T-cell (primary cell): ENCODE measurements around the gene RNF111. TPM values are rescaled to one million over a fixed set of nuclear protein-coding genes. Genes with fewer than 3 reads are reported as not detected.
A peak's percentile ranks its signal among the peaks of the same experiment; 100 is the strongest.

ENCODE experiments used
- ATAC-seq, 4 experiments: fragments of 200-7000 bp in 3 of 4; fragments of 150-1000 bp in 1 of 4; cut with Tn5 transposase; replicated peaks in 1 of 4; 1 replicate in 3 of 4; 2 replicates in 1 of 4; pipeline ENCODE4 v1.10.0; 2021; ENCODE audit warnings: moderate library complexity in 3 of 4, mild to moderate bottlenecking in 2 of 4, moderate number of reproducible peaks in 1 of 4
- CTCF ChIA-PET, 2 donors: fragments of 300-600 bp; sonication (Branson Sonifier 250); formaldehyde crosslinking; loops; one replicate each; lab custom pipeline; 2022; ENCODE audit warnings: antibody characterized with exemption in 2 of 2; lab: Charles Lee
- POLR2A ChIA-PET, 2 donors: fragments of 300-600 bp; sonication (Branson Sonifier 250); formaldehyde crosslinking; loops; one replicate each; lab custom pipeline; 2022; ENCODE audit warnings: antibody characterized with exemption in 2 of 2; lab: Charles Lee
- DNase-seq, 35 experiments: peaks; one replicate each; pipeline versions ENCODE4 v3.0.0 to v3.0.0-alpha.2; 2013 to 2023
- H3K27ac ChIP-seq: one replicate; pipeline ENCODE4 v1.5.1; 2013; ENCODE audit warnings: low read length
- H3K27me3 ChIP-seq, 2 experiments: replicated peaks in 1 of 2; 1 replicate in 1 of 2; 2 replicates in 1 of 2; pipeline versions ENCODE4 v1.6.1 to v1.7.0; 2013; ENCODE audit warnings: low read length in 1 of 2, mixed read lengths in 1 of 2; ENCODE audit not compliant: control insufficient read depth in 2 of 2, insufficient read depth in 2 of 2; ENCODE audit errors: extremely low read depth in 1 of 2
- H3K36me3 ChIP-seq, 2 donors: 1 replicate in 1 of 2; 2 replicates in 1 of 2; pipeline versions ENCODE4 v1.6.1 to v1.7.0; 2013; ENCODE audit warnings: low read length in 1 of 2; ENCODE audit not compliant: control insufficient read depth in 2 of 2, insufficient read depth in 1 of 2; ENCODE audit errors: extremely low read depth in 1 of 2
- H3K4me1 ChIP-seq, 2 experiments: 1 replicate in 1 of 2; 2 replicates in 1 of 2; pipeline versions ENCODE4 v1.6.1 to v1.7.0; 2013; ENCODE audit warnings: low read length in 2 of 2, mixed read lengths in 1 of 2; ENCODE audit not compliant: insufficient read depth in 2 of 2, control insufficient read depth in 1 of 2; ENCODE audit errors: extremely low read depth in 1 of 2
- H3K4me3 ChIP-seq, 2 donors: 1 replicate in 1 of 2; 2 replicates in 1 of 2; pipeline versions ENCODE4 v1.5.1 to v1.7.0; 2013; ENCODE audit warnings: mild to moderate bottlenecking in 2 of 2, low read length in 1 of 2, moderate library complexity in 1 of 2; ENCODE audit not compliant: control insufficient read depth in 1 of 2; ENCODE audit errors: extremely low read depth in 1 of 2
- H3K9me3 ChIP-seq: 2 replicates; pipeline ENCODE4 v1.7.0; 2013
- H3K27ac Mint-ChIP-seq, 2 donors: one replicate each; pipeline ENCODE4 v1.8.0; 2020 to 2021; ENCODE audit warnings: mild to moderate bottlenecking in 2 of 2, mixed read lengths in 2 of 2
- H3K27me3 Mint-ChIP-seq, 2 donors: one replicate each; pipeline ENCODE4 v1.8.0; 2021 to 2022; ENCODE audit warnings: mixed read lengths in 2 of 2
- H3K36me3 Mint-ChIP-seq: one replicate; pipeline ENCODE4 v1.8.0; 2021; ENCODE audit warnings: mixed read lengths
- H3K4me1 Mint-ChIP-seq, 3 donors: one replicate each; pipeline ENCODE4 v1.8.0; 2020 to 2022; ENCODE audit warnings: mixed read lengths in 3 of 3, mild to moderate bottlenecking in 1 of 3
- H3K4me3 Mint-ChIP-seq, 3 donors: one replicate each; pipeline ENCODE4 v1.8.0; 2020 to 2022; ENCODE audit warnings: mild to moderate bottlenecking in 3 of 3, mixed read lengths in 3 of 3, moderate library complexity in 3 of 3
- H3K9me3 Mint-ChIP-seq, 3 donors: one replicate each; pipeline ENCODE4 v1.8.0; 2020 to 2022; ENCODE audit warnings: mixed read lengths in 3 of 3
- WGBS: methylation state at CpG from one replicate; pipeline ENCODE4 v1.1.5; 2013; ENCODE audit warnings: missing lambda C conversion rate; ENCODE audit not compliant: insufficient coverage; 5-methylcytosine and 5-hydroxymethylcytosine counted together
- total RNA-seq, 35 experiments: library from RNA in 6 of 35; stranded (reverse) in 6 of 35; fragments of 120-200 nt in 1 of 35; gene quantifications; one replicate each; pipeline versions ENCODE4 v1.2.1 to v1.2.4 and lab custom pipeline; 2013 to 2026

Gene RNF111
- total RNA-seq, 5 donors from 2014 or later (not counting 1 experiment from before 2014, with no cell fraction given) = 45.8 to 57.3 (median 54.3) TPM

DNA sequence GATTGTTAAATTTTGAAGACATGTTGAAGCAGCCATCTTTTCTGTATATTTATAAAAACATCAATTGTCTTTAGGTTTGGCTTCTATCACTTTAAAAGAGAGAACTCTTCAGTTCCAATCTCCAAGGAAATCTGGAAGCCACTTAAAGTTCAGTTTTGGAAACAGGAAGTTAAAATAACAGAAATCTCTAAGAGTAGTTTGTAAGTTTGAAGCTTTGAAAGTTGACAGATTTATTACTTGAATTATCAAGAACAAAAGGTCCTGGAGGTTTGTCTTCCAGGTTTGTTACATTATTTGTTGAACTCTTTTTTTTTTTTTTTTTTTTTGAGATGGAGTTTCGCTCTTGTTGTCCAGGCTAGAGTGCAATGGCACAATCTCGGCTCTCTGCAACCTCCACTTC lies 30.0 kb downstream of the RNF111 start:
- CTCF ChIA-PET = interaction anchor here in 1 of 2 donors (0.6 kb wide), 1 partner anchor 21 kb away, joined by 9 read pairs; no protein-coding TSS in a partner anchor
- no peak overlapping the region for H3K4me3 Mint-ChIP-seq
- peaks cover 35 to 43% (median 37%) of the 10 kb centered on the region in 3 donors for H3K4me1 Mint-ChIP-seq
- peaks cover 24% of the 10 kb centered on the region for H3K36me3 Mint-ChIP-seq
- Histone ChIP-seq H3K4me3 (no peak overlapping the region), H3K27me3 (no peaks in the 10 kb centered on the region), H3K4me1 (peaks cover 0 to 4% of the 10 kb centered on the region in 2 experiments), H3K9me3 (no peaks in the 10 kb centered on the region), H3K27ac (no peak overlapping the region), H3K36me3 (peaks cover 0 to 7% of the 10 kb centered on the region in 2 donors)
- DNase-seq (no peak), ATAC-seq (no peak)
- POLR2A ChIA-PET = interaction anchor here (0.5 to 0.6 kb wide), 3 partner anchors 18 to 22 kb away, joined by 4 to 6 read pairs (median 5); no protein-coding TSS in a partner anchor
- WGBS = no CpG with 5 or more reads among the region's 2 CpGs
- H3K27ac Mint-ChIP-seq = no peak overlapping the region
- H3K27me3 Mint-ChIP-seq = no peaks in the 10 kb centered on the region
- no peaks in the 10 kb centered on the region for H3K9me3 Mint-ChIP-seq

DNA sequence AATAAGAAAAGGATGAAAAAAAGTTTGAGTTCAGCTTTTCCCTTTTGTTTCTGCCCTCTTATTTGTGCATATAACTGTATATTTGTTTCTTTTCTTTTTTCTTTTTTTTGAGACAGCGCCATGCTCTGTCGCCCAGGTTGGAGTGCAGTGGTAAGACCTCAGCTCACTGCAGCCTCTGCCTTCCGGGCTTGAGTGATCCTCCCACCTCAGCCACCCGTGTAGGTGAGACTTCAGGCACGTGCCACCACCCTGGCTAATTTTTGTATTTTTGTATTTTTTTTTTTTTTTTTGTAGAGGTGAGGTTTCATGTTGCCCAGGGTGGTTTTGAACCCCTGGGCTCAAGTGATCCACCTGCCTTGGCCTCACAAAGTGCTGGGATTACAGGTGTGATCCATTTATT lies 31.4 kb downstream of the RNF111 start:
- H3K4me3 Mint-ChIP-seq = no peak overlapping the region
- H3K27ac Mint-ChIP-seq = no peak overlapping the region
- peaks cover 35 to 40% (median 37%) of the 10 kb centered on the region in 3 donors for H3K4me1 Mint-ChIP-seq
- ATAC-seq (no peak), DNase-seq (peak in 1 of 35 experiments; percentile 3)
- H3K4me1 ChIP-seq = peaks cover 0 to under 1% of the 10 kb centered on the region in 2 experiments
- CTCF ChIA-PET = interaction anchor here in 1 of 2 donors (0.6 kb wide), 1 partner anchor 13 kb away, joined by 3 read pairs; no protein-coding TSS in a partner anchor
- no peak overlapping the region for H3K4me3 ChIP-seq
- H3K27ac ChIP-seq = no peak overlapping the region
- H3K9me3 Mint-ChIP-seq = no peaks in the 10 kb centered on the region
- WGBS = no CpG with 5 or more reads among the region's 5 CpGs
- H3K9me3 ChIP-seq = no peaks in the 10 kb centered on the region
- H3K27me3 ChIP-seq = no peaks in the 10 kb centered on the region
- POLR2A ChIA-PET = no interaction called here
- no peaks in the 10 kb centered on the region for H3K27me3 Mint-ChIP-seq
- H3K36me3 Mint-ChIP-seq = peaks cover 33% of the 10 kb centered on the region
- peaks cover 0 to 12% of the 10 kb centered on the region in 2 donors for H3K36me3 ChIP-seq

DNA sequence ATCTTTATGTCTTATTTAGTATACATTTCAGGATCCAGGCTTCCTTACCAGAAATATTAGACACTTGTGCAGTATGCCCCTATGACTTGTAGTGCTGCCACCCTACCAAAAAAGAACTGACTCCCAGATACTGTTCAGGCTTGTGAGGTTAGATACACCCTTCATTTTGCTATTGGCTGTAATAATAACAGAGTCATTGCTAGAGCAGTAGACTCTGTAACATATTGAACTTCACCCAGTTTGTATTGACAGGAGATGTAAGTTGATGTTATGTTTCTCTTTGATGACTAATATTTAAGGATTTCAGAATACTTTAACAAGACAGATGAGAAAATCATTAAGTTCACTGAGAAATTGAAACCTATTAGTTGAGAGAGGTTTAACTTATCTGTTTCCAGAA lies 32.9 kb downstream of the RNF111 start:
- no peak overlapping the region for H3K4me3 Mint-ChIP-seq
- H3K27ac Mint-ChIP-seq = no peak overlapping the region

DNA sequence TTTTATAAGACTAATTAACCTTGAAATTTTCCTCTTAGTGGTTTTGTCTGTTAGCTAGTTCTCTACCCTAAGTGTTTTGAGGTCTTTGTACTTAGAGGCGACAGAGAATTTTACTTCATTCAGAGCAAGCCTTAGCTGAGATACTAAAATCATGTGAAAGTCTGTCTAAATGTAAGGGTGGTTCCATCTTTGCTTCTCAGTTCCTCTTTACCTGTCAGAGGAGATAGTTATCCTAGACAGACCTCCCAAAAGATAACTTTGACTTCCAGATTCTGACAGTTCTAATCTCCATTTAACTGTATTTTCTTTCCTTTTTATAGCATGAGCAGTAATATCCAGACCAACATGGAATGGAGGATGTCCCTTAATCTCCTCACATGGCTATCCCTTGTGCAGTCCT lies 34.7 kb downstream of the RNF111 start:
- DNase-seq (no peak), ATAC-seq (no peak)
- no CpG with 5 or more reads among the region's 1 CpG for WGBS
- no peaks in the 10 kb centered on the region for H3K9me3 Mint-ChIP-seq
- Histone ChIP-seq H3K36me3 (peaks cover 0 to 18% of the 10 kb centered on the region in 2 donors), H3K4me3 (no peak overlapping the region), H3K4me1 (no peaks in the 10 kb centered on the region), H3K9me3 (no peaks in the 10 kb centered on the region), H3K27ac (no peak overlapping the region), H3K27me3 (no peaks in the 10 kb centered on the region)
- H3K27ac Mint-ChIP-seq = no peak overlapping the region
- peaks cover 27 to 34% (median 29%) of the 10 kb centered on the region in 3 donors for H3K4me1 Mint-ChIP-seq
- POLR2A ChIA-PET = no interaction called here
- H3K27me3 Mint-ChIP-seq = no peaks in the 10 kb centered on the region
- peaks cover 33% of the 10 kb centered on the region for H3K36me3 Mint-ChIP-seq
- CTCF ChIA-PET = no interaction called here
- H3K4me3 Mint-ChIP-seq = no peak overlapping the region

More for the DNA sequence above, 32.9 kb downstream of the RNF111 start:
- no peaks in the 10 kb centered on the region for H3K4me1 ChIP-seq
- peaks cover 0 to 18% of the 10 kb centered on the region in 2 donors for H3K36me3 ChIP-seq
- ATAC-seq (no peak), DNase-seq (no peak)
- Mint-ChIP-seq H3K9me3 (no peaks in the 10 kb centered on the region), H3K27me3 (no peaks in the 10 kb centered on the region), H3K4me1 (peaks cover 32 to 42% (median 35%) of the 10 kb centered on the region in 3 donors), H3K36me3 (peaks cover 40% of the 10 kb centered on the region)
- H3K4me3 ChIP-seq = no peak overlapping the region
- CTCF ChIA-PET = no interaction called here
- H3K27ac ChIP-seq = no peak overlapping the region
- POLR2A ChIA-PET = interaction anchor here in 1 of 2 donors (0.6 kb wide), 1 partner anchor 86 kb away, joined by 4 read pairs; no protein-coding TSS in a partner anchor
- H3K27me3 ChIP-seq = no peaks in the 10 kb centered on the region
- no peaks in the 10 kb centered on the region for H3K9me3 ChIP-seq

DNA sequence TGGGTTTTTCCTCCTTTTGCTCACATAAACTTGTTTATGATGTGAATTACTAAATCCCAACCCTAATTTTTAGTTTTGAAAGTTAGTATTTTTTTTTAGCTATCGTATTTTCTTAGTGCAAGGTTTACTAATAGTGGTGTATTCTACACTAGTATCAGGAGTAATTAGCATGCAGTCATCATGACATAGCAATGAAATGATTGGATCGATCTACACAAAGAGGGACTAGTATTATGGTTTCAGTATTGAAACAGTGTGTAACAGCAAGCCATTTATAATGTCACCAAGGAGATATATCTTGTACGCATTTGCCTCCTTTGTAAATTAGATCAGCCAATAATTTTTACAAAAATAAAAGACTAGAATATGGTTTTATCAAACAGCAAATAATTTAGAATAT lies 38.7 kb downstream of the RNF111 start:
- WGBS = no CpG with 5 or more reads among the region's 3 CpGs
- H3K4me3 ChIP-seq = no peak overlapping the region
- DNase-seq = no peak
- Mint-ChIP-seq H3K4me3 (no peak overlapping the region), H3K36me3 (peaks cover 44% of the 10 kb centered on the region), H3K27ac (no peak overlapping the region), H3K9me3 (no peaks in the 10 kb centered on the region), H3K27me3 (no peaks in the 10 kb centered on the region), H3K4me1 (peaks cover 37 to 47% (median 47%) of the 10 kb centered on the region in 3 donors)
- no peaks in the 10 kb centered on the region for H3K9me3 ChIP-seq
- H3K27ac ChIP-seq = no peak overlapping the region
- ChIA-PET POLR2A (interaction anchor here in 1 of 2 donors (0.7 kb wide), 1 partner anchor 27 kb away, joined by 3 read pairs; no protein-coding TSS in a partner anchor), CTCF (no interaction called here)
- no peaks in the 10 kb centered on the region for H3K4me1 ChIP-seq
- ATAC-seq = no peak
- no peaks in the 10 kb centered on the region for H3K27me3 ChIP-seq
- H3K36me3 ChIP-seq = peaks cover 0 to 21% of the 10 kb centered on the region in 2 donors

DNA sequence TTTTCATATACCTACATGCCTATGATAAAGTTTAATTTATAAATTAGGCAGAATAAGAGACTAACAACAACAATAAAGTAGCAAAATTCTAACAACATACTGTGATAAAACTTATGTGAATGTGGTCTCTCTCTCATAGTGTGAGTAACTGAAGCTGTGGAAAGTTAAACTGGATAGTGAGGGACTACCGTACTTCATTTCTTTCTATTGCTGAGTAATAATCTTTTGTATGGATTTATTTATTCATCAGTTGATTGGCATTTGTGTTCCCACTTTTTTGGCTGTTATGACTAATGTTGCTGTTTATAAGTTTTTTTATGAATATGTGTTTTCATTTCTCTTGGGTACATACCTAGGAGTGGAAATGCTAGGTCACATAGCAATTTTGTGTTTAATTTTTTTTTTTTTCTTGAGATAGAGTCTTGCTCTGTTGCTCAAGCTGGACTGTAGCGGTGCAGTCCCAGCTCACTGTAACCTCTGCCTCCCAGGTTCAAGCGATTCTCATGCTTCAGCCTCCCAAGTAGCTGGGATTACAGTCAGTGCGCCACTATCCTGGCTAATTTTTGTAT lies 41.0 kb downstream of the RNF111 start:
- Mint-ChIP-seq H3K9me3 (no peaks in the 10 kb centered on the region), H3K4me3 (no peak overlapping the region), H3K27ac (no peak overlapping the region), H3K4me1 (peaks cover 47 to 56% (median 51%) of the 10 kb centered on the region in 3 donors), H3K27me3 (no peaks in the 10 kb centered on the region), H3K36me3 (peaks cover 50% of the 10 kb centered on the region)
- CTCF ChIA-PET = interaction anchor here in 1 of 2 donors (0.6 kb wide), 1 partner anchor 69 kb away, joined by 3 read pairs; no protein-coding TSS in a partner anchor
- Histone ChIP-seq H3K27ac (no peak overlapping the region), H3K36me3 (peaks cover 0 to 24% of the 10 kb centered on the region in 2 donors), H3K4me3 (no peak overlapping the region), H3K4me1 (no peaks in the 10 kb centered on the region), H3K9me3 (no peaks in the 10 kb centered on the region), H3K27me3 (no peaks in the 10 kb centered on the region)
- WGBS = 100% methylated on average over 3 of the region's 4 CpGs
- POLR2A ChIA-PET = no interaction called here
- DNase-seq = no peak
- no peak for ATAC-seq
